ENCODE data around the gene RPS10.

DNA sequence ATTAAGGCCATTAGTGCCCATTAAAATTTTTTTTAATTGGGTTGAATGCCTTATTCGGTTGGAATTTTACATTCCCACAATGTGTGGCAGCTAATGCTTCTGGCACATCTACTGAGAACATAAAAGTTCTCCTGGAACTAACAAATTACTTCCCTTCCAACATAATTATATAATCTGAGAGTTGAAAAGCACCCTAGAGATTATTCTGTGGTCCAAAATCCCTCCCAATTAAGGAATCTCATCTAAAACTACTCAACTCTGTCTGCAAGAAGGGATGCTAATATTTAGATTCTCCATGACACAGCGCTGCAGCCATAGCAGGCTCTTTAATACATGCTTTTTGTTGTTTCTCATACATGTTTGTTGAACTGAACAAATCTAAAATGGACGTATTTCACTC, 37.4 kb downstream of the RPS10 start:
- TF ChIP-seq CTCF (conservative IDR thresholded peaks at IDR 0.05; ENCODE audit: low read length) (no peak), EZH2phosphoT487 (IDR thresholded peaks at IDR 0.05; ENCODE audit: borderline replicate concordance) (no peak)

Measured in Loucy (cell line).